22Rv1 (cell line): ENCODE results near the gene SMIM44.
"Not testable (repeated sequence)": the region's sequence is repeated elsewhere in the genome, so short reads cannot be mapped to it uniquely, and the experiment has no call there.

Experiments used
- ZFX ChIP-seq: fragments of 450-650 bp; IDR thresholded peaks from 2 replicates; pipeline ENCODE4 v1.6.1; 2017; ENCODE audit warnings: antibody characterized with exemption, borderline replicate concordance
- TF ChIP-seq, protein P1 (sequence below): fragments of 450-650 bp; IDR thresholded peaks from 2 replicates; pipeline ENCODE4 v1.5.1; 2017; ENCODE audit warnings: mild to moderate bottlenecking

DNA sequence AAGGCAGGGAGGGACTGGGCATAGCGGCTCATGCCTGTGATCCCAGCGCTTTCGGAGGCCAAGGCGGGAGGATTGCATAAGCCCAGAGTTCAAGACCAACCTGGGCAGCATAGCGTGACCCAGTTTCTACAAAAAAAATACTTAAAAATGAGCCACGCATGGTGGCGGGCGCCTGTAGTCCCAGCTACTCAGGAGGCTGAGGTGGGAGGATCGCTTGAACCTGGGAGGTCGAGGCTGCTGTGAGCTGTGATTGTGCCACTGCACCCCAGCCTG is 30.4 kb downstream of the SMIM44 start:
- TF ChIP-seq, protein P1, sequence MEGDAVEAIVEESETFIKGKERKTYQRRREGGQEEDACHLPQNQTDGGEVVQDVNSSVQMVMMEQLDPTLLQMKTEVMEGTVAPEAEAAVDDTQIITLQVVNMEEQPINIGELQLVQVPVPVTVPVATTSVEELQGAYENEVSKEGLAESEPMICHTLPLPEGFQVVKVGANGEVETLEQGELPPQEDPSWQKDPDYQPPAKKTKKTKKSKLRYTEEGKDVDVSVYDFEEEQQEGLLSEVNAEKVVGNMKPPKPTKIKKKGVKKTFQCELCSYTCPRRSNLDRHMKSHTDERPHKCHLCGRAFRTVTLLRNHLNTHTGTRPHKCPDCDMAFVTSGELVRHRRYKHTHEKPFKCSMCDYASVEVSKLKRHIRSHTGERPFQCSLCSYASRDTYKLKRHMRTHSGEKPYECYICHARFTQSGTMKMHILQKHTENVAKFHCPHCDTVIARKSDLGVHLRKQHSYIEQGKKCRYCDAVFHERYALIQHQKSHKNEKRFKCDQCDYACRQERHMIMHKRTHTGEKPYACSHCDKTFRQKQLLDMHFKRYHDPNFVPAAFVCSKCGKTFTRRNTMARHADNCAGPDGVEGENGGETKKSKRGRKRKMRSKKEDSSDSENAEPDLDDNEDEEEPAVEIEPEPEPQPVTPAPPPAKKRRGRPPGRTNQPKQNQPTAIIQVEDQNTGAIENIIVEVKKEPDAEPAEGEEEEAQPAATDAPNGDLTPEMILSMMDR, result not testable (repeated sequence)
- TF ChIP-seq ZFX, result not testable (repeated sequence)
